Karpas-422 (cell line): ENCODE measurements around the gene KRAS. TPM values are rescaled to one million over a fixed set of nuclear protein-coding genes. Genes with fewer than 3 reads are reported as not detected.

Experiments
- DNase-seq: peaks from one replicate; pipeline ENCODE4 v3.0.0-alpha.2; 2015
- H2AFZ ChIP-seq: fragments of 200-600 bp; sonication (generic); 2 replicates; pipeline ENCODE4 v1.6.1; 2014; ENCODE audit warnings: antibody characterized with exemption, low read length, mixed read lengths
- H3K27ac ChIP-seq: fragments of 200-600 bp; sonication (generic); 2 replicates; pipeline ENCODE4 v1.5.1; 2014; ENCODE audit warnings: mild to moderate bottlenecking, low read length, moderate library complexity
- H3K27me3 ChIP-seq: fragments of 200-600 bp; sonication (generic); 2 replicates; pipeline ENCODE4 v1.6.1; 2014; ENCODE audit warnings: low read length, mixed read lengths
- H3K36me3 ChIP-seq: fragments of 200-600 bp; sonication (generic); 2 replicates; pipeline ENCODE4 v1.6.1; 2014; ENCODE audit warnings: low read length, mixed read lengths; ENCODE audit not compliant: insufficient read depth
- H3K4me1 ChIP-seq: fragments of 200-600 bp; sonication (generic); 2 replicates; pipeline ENCODE4 v1.6.1; 2014; ENCODE audit warnings: mild to moderate bottlenecking, low read length, mixed read lengths
- H3K4me2 ChIP-seq: fragments of 200-600 bp; sonication (generic); 2 replicates; pipeline ENCODE4 v1.6.1; 2014; ENCODE audit warnings: low read length, low read depth, mild to moderate bottlenecking; ENCODE audit not compliant: poor library complexity, severe bottlenecking
- H3K4me3 ChIP-seq: fragments of 200-600 bp; sonication (generic); 2 replicates; pipeline ENCODE4 v1.5.1; 2014; ENCODE audit warnings: mild to moderate bottlenecking, antibody characterized with exemption, low read length, mixed read lengths
- H3K79me2 ChIP-seq: fragments of 200-600 bp; sonication (generic); 2 replicates; pipeline ENCODE4 v1.6.1; 2014; ENCODE audit warnings: mild to moderate bottlenecking, low read length, mixed read lengths
- H3K9ac ChIP-seq: fragments of 200-600 bp; sonication (generic); 2 replicates; pipeline ENCODE4 v1.6.0; 2014; ENCODE audit warnings: low read length
- H3K9me2 ChIP-seq: fragments of 200-600 bp; sonication (generic), shearing (Covaris generic); replicated peaks from 2 replicates; pipeline ENCODE4 v1.6.0; 2014; ENCODE audit warnings: mild to moderate bottlenecking, low read length, moderate library complexity; ENCODE audit not compliant: insufficient read depth
- H3K9me3 ChIP-seq: fragments of 300-700, 200-600 bp; sonication (generic); 2 replicates; pipeline ENCODE4 v1.6.1; 2014; ENCODE audit warnings: low read length, mixed read lengths
- H4K20me1 ChIP-seq: fragments of 200-600 bp; sonication (generic); 2 replicates; pipeline ENCODE4 v1.6.1; 2014; ENCODE audit warnings: mild to moderate bottlenecking, antibody characterized with exemption, low read length, low read depth; ENCODE audit not compliant: insufficient read depth
- total RNA-seq: library from RNA; depleted of rRNA; stranded (reverse); fragments of >200 nt; shearing (Covaris generic); gene quantifications from 2 replicates; pipeline ENCODE4 v1.2.3, GENCODE V29; 2014; ENCODE audit warnings: low replicate concordance

KRAS gene
- total RNA-seq, 1 experiment from 2014 or later = 35.8 TPM

DNA sequence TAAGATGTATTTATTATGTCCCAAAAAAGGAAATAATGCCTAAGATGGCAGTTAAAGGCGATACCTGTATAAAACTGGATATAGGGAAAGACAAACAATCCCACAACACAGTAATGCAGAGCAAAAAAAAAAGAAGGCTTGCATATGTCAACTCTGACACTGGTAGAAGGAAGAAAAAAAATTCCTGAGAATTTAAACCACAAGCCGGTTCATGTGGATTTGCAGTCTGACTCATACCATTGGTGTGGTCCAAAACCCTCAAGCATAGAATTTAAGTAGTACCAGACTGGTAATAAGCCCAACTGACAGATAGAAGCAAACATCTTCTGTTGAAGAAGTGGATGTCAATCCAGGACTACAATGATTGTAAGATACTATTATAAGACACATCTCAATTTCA is 62.9 kb downstream of the KRAS start:
- no peaks in the 10 kb centered on the region for H3K9me2 ChIP-seq
- H3K79me2 ChIP-seq = no peaks in the 10 kb centered on the region

GRCh38 chr12:25186788-25187402 is 63.8 kb downstream of the KRAS start:
- Histone ChIP-seq H3K4me3 (no peak overlapping the region), H4K20me1 (no peaks in the 10 kb centered on the region), H3K27me3 (no peaks in the 10 kb centered on the region), H2AFZ (no peak overlapping the region), H3K4me1 (no peaks in the 10 kb centered on the region), H3K36me3 (no peaks in the 10 kb centered on the region), H3K9me3 (no peaks in the 10 kb centered on the region), H3K9me2 (no peaks in the 10 kb centered on the region), H3K27ac (no peak overlapping the region), H3K4me2 (no peak overlapping the region), H3K79me2 (no peaks in the 10 kb centered on the region), H3K9ac (no peak overlapping the region)
- DNase-seq = no peak

More for the DNA sequence above, 62.9 kb downstream of the KRAS start:
- Histone ChIP-seq H3K4me1 (no peaks in the 10 kb centered on the region), H3K27ac (no peak overlapping the region), H3K36me3 (no peaks in the 10 kb centered on the region), H4K20me1 (no peaks in the 10 kb centered on the region), H3K9me3 (no peaks in the 10 kb centered on the region), H2AFZ (no peak overlapping the region), H3K4me2 (no peak overlapping the region), H3K9ac (no peak overlapping the region), H3K4me3 (no peak overlapping the region), H3K27me3 (no peaks in the 10 kb centered on the region)
- DNase-seq = no peak

DNA sequence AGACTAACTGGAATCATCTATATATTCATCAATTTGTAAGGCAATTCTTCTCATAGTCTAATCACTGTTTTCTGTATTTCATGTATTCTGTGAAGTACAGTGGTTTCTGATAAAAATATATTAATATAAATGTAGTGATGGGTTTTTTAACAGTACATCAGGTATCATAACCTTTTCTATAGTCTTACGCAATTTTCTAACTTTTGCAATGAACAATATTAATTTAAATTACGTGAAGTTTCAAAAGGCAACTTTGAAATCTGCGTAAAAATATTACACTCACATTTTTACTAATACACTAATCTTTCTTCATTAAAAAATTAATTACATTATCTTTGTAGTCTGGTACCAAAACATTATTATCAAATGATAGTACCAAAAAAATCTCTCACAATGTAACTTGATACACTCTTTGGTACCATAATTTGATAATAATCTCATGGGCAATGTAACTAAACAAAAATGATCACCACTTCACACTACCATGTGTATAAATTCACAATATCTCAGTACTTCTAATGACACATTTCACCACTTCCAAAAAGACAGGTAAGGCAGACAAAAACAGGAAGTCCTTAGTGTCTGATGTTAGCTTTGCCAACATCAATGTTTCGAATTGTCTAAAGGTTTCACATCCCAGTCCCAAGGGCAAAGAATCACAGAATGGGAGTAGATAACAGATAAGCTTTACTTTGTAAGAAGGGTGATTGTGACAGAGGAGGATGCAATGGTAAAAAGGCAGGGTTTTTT is 64.5 kb downstream of the KRAS start:
- no peaks in the 10 kb centered on the region for H3K9me3 ChIP-seq
- H4K20me1 ChIP-seq = no peaks in the 10 kb centered on the region
- H3K36me3 ChIP-seq = no peaks in the 10 kb centered on the region
- no peak overlapping the region for H3K4me2 ChIP-seq
- H3K79me2 ChIP-seq = no peaks in the 10 kb centered on the region
- H3K4me3 ChIP-seq = no peak overlapping the region
- H3K4me1 ChIP-seq = no peaks in the 10 kb centered on the region
- DNase-seq = no peak
- H3K9me2 ChIP-seq = no peaks in the 10 kb centered on the region
- H2AFZ ChIP-seq = no peak overlapping the region
- H3K27me3 ChIP-seq = no peaks in the 10 kb centered on the region
- H3K27ac ChIP-seq = no peak overlapping the region
- H3K9ac ChIP-seq = no peak overlapping the region

DNA sequence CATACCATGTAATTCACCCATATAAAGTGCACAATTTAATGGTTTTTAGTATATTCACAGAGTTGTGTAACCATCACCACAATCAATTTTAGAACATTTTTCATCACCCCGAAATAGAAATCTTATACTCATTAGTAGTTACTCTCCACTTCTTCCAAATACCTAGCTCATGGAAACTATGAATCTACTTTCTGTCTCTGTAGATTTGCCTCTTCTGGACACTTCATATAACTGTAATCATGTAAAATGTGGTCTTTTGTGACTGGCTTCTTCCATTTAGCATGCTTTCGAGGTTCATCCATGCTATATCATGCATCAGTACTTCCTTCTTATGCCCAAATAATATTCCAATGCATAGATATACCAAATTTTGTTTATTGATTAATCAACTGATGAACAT is 66.6 kb downstream of the KRAS start:
- no peak for DNase-seq
- no peaks in the 10 kb centered on the region for H3K9me3 ChIP-seq
- H3K4me3 ChIP-seq = no peak overlapping the region
- no peaks in the 10 kb centered on the region for H3K27me3 ChIP-seq
- no peak overlapping the region for H2AFZ ChIP-seq
- H3K4me1 ChIP-seq = no peaks in the 10 kb centered on the region
- H3K27ac ChIP-seq = no peak overlapping the region
- no peaks in the 10 kb centered on the region for H3K36me3 ChIP-seq
- H3K9ac ChIP-seq = no peak overlapping the region
- no peaks in the 10 kb centered on the region for H4K20me1 ChIP-seq
- H3K4me2 ChIP-seq = no peak overlapping the region
- H3K9me2 ChIP-seq = no peaks in the 10 kb centered on the region
- no peaks in the 10 kb centered on the region for H3K79me2 ChIP-seq

GRCh38 chr12:25182765-25183164 is 68.0 kb downstream of the KRAS start:
- Histone ChIP-seq H3K4me2 (no peak overlapping the region), H3K79me2 (no peaks in the 10 kb centered on the region), H3K36me3 (no peaks in the 10 kb centered on the region), H3K4me1 (no peaks in the 10 kb centered on the region), H3K9me3 (no peaks in the 10 kb centered on the region), H3K9ac (no peak overlapping the region), H3K9me2 (no peaks in the 10 kb centered on the region), H4K20me1 (no peaks in the 10 kb centered on the region), H3K27me3 (no peaks in the 10 kb centered on the region), H2AFZ (no peak overlapping the region), H3K27ac (no peak overlapping the region), H3K4me3 (no peak overlapping the region)
- DNase-seq = no peak

- DNase-seq = no peak
- H3K4me3 ChIP-seq = no peak overlapping the region
- H3K4me2 ChIP-seq = no peak overlapping the region
- H2AFZ ChIP-seq = no peak overlapping the region
- no peak overlapping the region for H3K9ac ChIP-seq
- H3K79me2 ChIP-seq = no peaks in the 10 kb centered on the region
- H3K27ac ChIP-seq = no peak overlapping the region
- H3K36me3 ChIP-seq = no peaks in the 10 kb centered on the region
- peaks cover 8% of the 10 kb centered on the region for H3K4me1 ChIP-seq
- H3K27me3 ChIP-seq = no peaks in the 10 kb centered on the region
- H3K9me2 ChIP-seq = no peaks in the 10 kb centered on the region
- H3K9me3 ChIP-seq = no peaks in the 10 kb centered on the region
- no peaks in the 10 kb centered on the region for H4K20me1 ChIP-seq
Observed at GRCh38 chr12:25162866-25163265, 87.9 kb downstream of the KRAS start.

- no peaks in the 10 kb centered on the region for H3K27me3 ChIP-seq
- H3K9me2 ChIP-seq = no peaks in the 10 kb centered on the region
- H3K4me2 ChIP-seq = no peak overlapping the region
- no peak for DNase-seq
- no peaks in the 10 kb centered on the region for H3K36me3 ChIP-seq
- H2AFZ ChIP-seq = no peak overlapping the region
- H4K20me1 ChIP-seq = no peaks in the 10 kb centered on the region
- no peaks in the 10 kb centered on the region for H3K9me3 ChIP-seq
- no peaks in the 10 kb centered on the region for H3K79me2 ChIP-seq
- no peak overlapping the region for H3K9ac ChIP-seq
- peaks cover 37% of the 10 kb centered on the region for H3K4me1 ChIP-seq
- no peak overlapping the region for H3K27ac ChIP-seq
- no peak overlapping the region for H3K4me3 ChIP-seq
Observed at GRCh38 chr12:25156061-25156460, 94.7 kb downstream of the KRAS start.

DNA sequence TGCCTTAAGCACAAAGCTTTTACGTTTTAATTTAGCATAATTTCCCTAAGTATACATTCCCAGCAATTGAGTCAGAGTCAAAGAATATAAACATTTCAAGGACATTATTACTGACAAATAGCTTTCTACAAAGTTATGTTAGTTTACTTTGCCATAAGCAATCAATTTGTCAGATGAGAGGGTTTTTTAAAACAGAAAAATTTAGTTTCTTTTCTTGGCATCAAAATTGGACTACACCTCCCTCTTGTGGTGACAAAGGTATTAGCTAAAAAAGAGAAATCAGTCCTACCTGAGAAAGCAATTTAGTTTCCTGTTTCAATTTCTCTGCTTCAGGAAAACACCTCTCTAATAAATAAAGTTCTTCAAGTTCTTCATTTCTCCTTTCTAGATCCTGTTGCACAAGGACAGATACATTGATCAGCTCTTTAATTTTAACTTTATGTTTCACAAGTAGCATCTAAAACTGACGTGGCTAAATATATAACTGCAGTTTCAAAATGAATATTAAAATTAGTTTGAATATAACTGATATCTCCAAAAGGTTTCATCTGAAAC is 95.6 kb downstream of the KRAS start:
- Histone ChIP-seq H3K4me3 (peak overlapping the region; percentile 54), H3K36me3 (no peaks in the 10 kb centered on the region), H3K9me2 (no peaks in the 10 kb centered on the region), H3K4me2 (peak overlapping the region; percentile 70), H3K9ac (peak overlapping the region; percentile 55), H3K27me3 (no peaks in the 10 kb centered on the region), H3K4me1 (peaks cover 37% of the 10 kb centered on the region), H3K79me2 (no peaks in the 10 kb centered on the region), H3K9me3 (no peaks in the 10 kb centered on the region), H4K20me1 (no peaks in the 10 kb centered on the region), H2AFZ (peak overlapping the region; percentile 99), H3K27ac (peak overlapping the region; percentile 61; the same call in 1 of the 2 replicates)
- DNase-seq = peak; percentile 82
